ENCODE results near the gene OPN5. TPM values are rescaled to one million over a fixed set of nuclear protein-coding genes. Genes with fewer than 3 reads are reported as not detected.

OPN5 gene
- total and polyA plus RNA-seq, 2 experiments from 2014 or later, result not detected

DNA sequence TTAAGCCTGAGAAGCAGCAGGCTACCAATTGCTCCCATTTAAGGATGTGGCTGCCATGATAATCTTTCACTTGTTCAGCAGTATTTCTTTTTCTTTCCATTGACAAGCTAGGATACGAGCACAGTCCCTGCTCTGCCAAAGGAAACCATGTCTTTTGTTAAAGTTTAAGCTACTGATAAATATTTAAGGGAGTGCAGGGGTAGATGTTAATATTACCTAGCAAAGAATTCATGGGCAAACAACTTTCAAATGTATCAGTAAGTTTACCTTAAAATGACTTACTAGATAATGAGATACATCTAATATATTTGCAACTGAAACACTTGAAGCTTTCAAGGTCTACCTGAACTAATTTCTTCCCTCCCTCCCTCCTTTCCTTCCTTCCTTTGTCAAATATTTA, 77.3 kb downstream of the OPN5 start:
- TF ChIP-seq EZH2 (IDR thresholded peaks at IDR 0.05; ENCODE audit: low read depth, unreplicated experiment) (no peak), EZH2phosphoT487 (IDR thresholded peaks at IDR 0.05; ENCODE audit: unreplicated experiment) (no peak), ZNF331 (CRISPR knock-in tag; IDR thresholded peaks at IDR 0.05; ENCODE audit: low read depth) (no peak), NANOG (IDR thresholded peaks at IDR 0.05; ENCODE audit: borderline replicate concordance) (no peak), CREB1 (CRISPR knock-in tag; IDR thresholded peaks at IDR 0.05; ENCODE audit: low read depth) (no peak), JUNB (IDR thresholded peaks at IDR 0.05; ENCODE audit: unreplicated experiment) (no peak), POLR2AphosphoS5 (IDR thresholded peaks at IDR 0.05; ENCODE audit: low read depth) (no peak), STAT1 (IDR thresholded peaks at IDR 0.05; ENCODE audit: unreplicated experiment) (no peak), ZNF114 (CRISPR knock-in tag; IDR thresholded peaks at IDR 0.05) (no peak)
- TF ChIP-seq, protein P1, sequence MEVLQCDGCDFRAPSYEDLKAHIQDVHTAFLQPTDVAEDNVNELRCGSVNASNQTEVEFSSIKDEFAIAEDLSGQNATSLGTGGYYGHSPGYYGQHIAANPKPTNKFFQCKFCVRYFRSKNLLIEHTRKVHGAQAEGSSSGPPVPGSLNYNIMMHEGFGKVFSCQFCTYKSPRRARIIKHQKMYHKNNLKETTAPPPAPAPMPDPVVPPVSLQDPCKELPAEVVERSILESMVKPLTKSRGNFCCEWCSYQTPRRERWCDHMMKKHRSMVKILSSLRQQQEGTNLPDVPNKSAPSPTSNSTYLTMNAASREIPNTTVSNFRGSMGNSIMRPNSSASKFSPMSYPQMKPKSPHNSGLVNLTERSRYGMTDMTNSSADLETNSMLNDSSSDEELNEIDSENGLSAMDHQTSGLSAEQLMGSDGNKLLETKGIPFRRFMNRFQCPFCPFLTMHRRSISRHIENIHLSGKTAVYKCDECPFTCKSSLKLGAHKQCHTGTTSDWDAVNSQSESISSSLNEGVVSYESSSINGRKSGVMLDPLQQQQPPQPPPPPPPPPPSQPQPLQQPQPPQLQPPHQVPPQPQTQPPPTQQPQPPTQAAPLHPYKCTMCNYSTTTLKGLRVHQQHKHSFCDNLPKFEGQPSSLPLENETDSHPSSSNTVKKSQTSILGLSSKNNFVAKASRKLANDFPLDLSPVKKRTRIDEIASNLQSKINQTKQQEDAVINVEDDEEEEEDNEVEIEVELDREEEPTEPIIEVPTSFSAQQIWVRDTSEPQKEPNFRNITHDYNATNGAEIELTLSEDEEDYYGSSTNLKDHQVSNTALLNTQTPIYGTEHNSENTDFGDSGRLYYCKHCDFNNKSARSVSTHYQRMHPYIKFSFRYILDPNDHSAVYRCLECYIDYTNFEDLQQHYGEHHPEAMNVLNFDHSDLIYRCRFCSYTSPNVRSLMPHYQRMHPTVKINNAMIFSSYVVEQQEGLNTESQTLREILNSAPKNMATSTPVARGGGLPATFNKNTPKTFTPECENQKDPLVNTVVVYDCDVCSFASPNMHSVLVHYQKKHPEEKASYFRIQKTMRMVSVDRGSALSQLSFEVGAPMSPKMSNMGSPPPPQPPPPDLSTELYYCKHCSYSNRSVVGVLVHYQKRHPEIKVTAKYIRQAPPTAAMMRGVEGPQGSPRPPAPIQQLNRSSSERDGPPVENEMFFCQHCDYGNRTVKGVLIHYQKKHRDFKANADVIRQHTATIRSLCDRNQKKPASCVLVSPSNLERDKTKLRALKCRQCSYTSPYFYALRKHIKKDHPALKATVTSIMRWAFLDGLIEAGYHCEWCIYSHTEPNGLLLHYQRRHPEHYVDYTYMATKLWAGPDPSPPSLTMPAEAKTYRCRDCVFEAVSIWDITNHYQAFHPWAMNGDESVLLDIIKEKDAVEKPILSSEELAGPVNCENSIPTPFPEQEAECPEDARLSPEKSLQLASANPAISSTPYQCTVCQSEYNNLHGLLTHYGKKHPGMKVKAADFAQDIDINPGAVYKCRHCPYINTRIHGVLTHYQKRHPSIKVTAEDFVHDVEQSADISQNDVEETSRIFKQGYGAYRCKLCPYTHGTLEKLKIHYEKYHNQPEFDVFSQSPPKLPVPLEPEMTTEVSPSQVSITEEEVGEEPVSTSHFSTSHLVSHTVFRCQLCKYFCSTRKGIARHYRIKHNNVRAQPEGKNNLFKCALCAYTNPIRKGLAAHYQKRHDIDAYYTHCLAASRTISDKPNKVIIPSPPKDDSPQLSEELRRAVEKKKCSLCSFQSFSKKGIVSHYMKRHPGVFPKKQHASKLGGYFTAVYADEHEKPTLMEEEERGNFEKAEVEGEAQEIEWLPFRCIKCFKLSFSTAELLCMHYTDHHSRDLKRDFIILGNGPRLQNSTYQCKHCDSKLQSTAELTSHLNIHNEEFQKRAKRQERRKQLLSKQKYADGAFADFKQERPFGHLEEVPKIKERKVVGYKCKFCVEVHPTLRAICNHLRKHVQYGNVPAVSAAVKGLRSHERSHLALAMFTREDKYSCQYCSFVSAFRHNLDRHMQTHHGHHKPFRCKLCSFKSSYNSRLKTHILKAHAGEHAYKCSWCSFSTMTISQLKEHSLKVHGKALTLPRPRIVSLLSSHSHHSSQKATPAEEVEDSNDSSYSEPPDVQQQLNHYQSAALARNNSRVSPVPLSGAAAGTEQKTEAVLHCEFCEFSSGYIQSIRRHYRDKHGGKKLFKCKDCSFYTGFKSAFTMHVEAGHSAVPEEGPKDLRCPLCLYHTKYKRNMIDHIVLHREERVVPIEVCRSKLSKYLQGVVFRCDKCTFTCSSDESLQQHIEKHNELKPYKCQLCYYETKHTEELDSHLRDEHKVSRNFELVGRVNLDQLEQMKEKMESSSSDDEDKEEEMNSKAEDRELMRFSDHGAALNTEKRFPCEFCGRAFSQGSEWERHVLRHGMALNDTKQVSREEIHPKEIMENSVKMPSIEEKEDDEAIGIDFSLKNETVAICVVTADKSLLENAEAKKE (CRISPR knock-in tag; IDR thresholded peaks at IDR 0.05), result no peak
- TF ChIP-seq, protein P2, sequence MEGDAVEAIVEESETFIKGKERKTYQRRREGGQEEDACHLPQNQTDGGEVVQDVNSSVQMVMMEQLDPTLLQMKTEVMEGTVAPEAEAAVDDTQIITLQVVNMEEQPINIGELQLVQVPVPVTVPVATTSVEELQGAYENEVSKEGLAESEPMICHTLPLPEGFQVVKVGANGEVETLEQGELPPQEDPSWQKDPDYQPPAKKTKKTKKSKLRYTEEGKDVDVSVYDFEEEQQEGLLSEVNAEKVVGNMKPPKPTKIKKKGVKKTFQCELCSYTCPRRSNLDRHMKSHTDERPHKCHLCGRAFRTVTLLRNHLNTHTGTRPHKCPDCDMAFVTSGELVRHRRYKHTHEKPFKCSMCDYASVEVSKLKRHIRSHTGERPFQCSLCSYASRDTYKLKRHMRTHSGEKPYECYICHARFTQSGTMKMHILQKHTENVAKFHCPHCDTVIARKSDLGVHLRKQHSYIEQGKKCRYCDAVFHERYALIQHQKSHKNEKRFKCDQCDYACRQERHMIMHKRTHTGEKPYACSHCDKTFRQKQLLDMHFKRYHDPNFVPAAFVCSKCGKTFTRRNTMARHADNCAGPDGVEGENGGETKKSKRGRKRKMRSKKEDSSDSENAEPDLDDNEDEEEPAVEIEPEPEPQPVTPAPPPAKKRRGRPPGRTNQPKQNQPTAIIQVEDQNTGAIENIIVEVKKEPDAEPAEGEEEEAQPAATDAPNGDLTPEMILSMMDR (conservative IDR thresholded peaks at IDR 0.05; ENCODE audit: low read depth in 2 of 2), result no peak
- TF ChIP-seq, protein P3, sequence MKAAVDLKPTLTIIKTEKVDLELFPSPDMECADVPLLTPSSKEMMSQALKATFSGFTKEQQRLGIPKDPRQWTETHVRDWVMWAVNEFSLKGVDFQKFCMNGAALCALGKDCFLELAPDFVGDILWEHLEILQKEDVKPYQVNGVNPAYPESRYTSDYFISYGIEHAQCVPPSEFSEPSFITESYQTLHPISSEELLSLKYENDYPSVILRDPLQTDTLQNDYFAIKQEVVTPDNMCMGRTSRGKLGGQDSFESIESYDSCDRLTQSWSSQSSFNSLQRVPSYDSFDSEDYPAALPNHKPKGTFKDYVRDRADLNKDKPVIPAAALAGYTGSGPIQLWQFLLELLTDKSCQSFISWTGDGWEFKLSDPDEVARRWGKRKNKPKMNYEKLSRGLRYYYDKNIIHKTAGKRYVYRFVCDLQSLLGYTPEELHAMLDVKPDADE (IDR thresholded peaks at IDR 0.05), result no peak
- TF ChIP-seq, protein P4, sequence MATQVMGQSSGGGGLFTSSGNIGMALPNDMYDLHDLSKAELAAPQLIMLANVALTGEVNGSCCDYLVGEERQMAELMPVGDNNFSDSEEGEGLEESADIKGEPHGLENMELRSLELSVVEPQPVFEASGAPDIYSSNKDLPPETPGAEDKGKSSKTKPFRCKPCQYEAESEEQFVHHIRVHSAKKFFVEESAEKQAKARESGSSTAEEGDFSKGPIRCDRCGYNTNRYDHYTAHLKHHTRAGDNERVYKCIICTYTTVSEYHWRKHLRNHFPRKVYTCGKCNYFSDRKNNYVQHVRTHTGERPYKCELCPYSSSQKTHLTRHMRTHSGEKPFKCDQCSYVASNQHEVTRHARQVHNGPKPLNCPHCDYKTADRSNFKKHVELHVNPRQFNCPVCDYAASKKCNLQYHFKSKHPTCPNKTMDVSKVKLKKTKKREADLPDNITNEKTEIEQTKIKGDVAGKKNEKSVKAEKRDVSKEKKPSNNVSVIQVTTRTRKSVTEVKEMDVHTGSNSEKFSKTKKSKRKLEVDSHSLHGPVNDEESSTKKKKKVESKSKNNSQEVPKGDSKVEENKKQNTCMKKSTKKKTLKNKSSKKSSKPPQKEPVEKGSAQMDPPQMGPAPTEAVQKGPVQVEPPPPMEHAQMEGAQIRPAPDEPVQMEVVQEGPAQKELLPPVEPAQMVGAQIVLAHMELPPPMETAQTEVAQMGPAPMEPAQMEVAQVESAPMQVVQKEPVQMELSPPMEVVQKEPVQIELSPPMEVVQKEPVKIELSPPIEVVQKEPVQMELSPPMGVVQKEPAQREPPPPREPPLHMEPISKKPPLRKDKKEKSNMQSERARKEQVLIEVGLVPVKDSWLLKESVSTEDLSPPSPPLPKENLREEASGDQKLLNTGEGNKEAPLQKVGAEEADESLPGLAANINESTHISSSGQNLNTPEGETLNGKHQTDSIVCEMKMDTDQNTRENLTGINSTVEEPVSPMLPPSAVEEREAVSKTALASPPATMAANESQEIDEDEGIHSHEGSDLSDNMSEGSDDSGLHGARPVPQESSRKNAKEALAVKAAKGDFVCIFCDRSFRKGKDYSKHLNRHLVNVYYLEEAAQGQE (IDR thresholded peaks at IDR 0.05; ENCODE audit: unreplicated experiment), result no peak
- H3K27me3 ChIP-seq (ENCODE audit: insufficient read depth), result no peaks in the 10 kb centered on the region
- Mint-ChIP-seq H3K27me3 (ENCODE audit: insufficient read depth, low read depth, poor library complexity) (no peaks in the 10 kb centered on the region), H3K36me3 (ENCODE audit: low read depth) (no peaks in the 10 kb centered on the region), H3K4me3 (no peak overlapping the region), H3K9me3 (no peaks in the 10 kb centered on the region), H3K27ac (no peak overlapping the region), H3K4me1 (peaks cover 7% of the 10 kb centered on the region; the same call in 2 of the 3 replicates)
- no peak overlapping the region for H3K4me3 ChIP-seq
- ATAC-seq (no peak), DNase-seq (ENCODE audit: low spot score) (no peak)
- no peaks in the 10 kb centered on the region for H3F3A ChIP-seq (replicated peaks; ENCODE audit: low read depth)
- H3K36me3 ChIP-seq (ENCODE audit: insufficient read depth), result no peaks in the 10 kb centered on the region
- H3K4me2 ChIP-seq, result no peak overlapping the region
- H2AFZ ChIP-seq, result no peak overlapping the region
- no peaks in the 10 kb centered on the region for H4K20me1 ChIP-seq (replicated peaks; ENCODE audit: insufficient read depth)
- H3K79me2 ChIP-seq (replicated peaks; ENCODE audit: insufficient read depth), result no peaks in the 10 kb centered on the region
- no peaks in the 10 kb centered on the region for H3K4me1 ChIP-seq (ENCODE audit: insufficient read depth)
- H3K9me2 ChIP-seq (ENCODE audit: insufficient read depth), result no peaks in the 10 kb centered on the region
- no peak overlapping the region for H3K27ac ChIP-seq (ENCODE audit: low read depth)

Measured in GM23338 (cell line).